ENCODE data around the gene MYH7.
"Not testable (repeated sequence)": the region's sequence is repeated elsewhere in the genome, so short reads cannot be mapped to it uniquely, and the experiment has no call there.

Gene MYH7

DNA sequence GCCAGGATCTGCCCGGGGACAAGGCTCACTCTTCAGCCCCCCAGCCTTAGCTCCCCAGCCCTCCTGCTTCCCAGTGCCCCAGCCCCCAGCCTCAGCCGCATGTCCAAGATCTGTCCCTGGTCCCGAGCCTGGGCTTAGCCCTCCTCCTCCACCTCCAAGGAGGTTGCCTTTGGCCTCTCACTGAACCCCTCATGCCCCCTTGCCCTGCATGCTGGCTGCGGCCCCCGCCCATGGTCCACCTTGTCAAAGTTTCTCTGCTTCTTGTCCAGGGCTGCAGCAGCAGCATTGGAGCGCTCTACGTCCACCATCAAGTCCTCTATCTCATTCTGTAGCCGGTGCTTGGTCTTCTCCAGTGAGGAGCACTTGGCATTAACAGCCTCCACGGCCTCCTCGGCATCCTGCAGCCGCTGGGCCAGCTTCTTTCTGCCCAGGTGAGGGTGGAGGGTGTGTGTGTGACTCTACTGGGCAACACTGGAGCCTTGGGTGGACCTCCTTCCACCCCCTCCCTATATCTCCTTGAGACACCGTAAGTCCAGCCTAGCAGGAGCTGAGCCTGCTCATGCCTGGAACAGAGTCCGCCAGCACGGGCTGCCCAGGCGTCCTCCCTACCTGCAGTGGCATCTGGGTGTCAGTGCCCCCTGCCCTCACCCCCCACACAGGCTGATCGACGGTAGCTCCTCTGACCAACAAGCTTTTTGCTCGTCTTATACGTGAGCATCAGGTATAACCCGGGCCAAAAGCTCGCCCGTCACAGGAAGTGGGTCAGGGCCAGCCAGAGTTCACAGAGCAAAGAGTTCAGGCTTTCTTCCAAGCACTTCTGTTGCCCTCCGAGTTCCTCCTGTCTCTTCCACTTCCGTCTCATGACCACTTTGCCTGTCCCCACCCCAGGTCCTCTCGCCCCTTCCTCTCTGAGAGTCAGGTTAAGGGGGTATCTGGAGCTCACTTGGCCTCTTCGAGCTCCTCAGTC lies 47.3 kb downstream of the MYH7 start:
- peaks cover 7% of the 10 kb centered on the region for H3K27me3 ChIP-seq
- H3K9me3 ChIP-seq, result no peaks in the 10 kb centered on the region
- TF ChIP-seq, protein P1, sequence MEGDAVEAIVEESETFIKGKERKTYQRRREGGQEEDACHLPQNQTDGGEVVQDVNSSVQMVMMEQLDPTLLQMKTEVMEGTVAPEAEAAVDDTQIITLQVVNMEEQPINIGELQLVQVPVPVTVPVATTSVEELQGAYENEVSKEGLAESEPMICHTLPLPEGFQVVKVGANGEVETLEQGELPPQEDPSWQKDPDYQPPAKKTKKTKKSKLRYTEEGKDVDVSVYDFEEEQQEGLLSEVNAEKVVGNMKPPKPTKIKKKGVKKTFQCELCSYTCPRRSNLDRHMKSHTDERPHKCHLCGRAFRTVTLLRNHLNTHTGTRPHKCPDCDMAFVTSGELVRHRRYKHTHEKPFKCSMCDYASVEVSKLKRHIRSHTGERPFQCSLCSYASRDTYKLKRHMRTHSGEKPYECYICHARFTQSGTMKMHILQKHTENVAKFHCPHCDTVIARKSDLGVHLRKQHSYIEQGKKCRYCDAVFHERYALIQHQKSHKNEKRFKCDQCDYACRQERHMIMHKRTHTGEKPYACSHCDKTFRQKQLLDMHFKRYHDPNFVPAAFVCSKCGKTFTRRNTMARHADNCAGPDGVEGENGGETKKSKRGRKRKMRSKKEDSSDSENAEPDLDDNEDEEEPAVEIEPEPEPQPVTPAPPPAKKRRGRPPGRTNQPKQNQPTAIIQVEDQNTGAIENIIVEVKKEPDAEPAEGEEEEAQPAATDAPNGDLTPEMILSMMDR (IDR thresholded peaks at IDR 0.05), result no peak
- H3K4me3 ChIP-seq (ENCODE audit: low read depth in 1 of 2, low read length in 1 of 2), result no peak overlapping the region
- no peak overlapping the region for H3K27ac ChIP-seq
- H3K36me3 ChIP-seq, result no peaks in the 10 kb centered on the region
- no peaks in the 10 kb centered on the region for H3K4me1 ChIP-seq (ENCODE audit: control insufficient read depth in 1 of 2, insufficient read depth in 1 of 2, low read depth in 1 of 2, low read length in 1 of 2)

DNA sequence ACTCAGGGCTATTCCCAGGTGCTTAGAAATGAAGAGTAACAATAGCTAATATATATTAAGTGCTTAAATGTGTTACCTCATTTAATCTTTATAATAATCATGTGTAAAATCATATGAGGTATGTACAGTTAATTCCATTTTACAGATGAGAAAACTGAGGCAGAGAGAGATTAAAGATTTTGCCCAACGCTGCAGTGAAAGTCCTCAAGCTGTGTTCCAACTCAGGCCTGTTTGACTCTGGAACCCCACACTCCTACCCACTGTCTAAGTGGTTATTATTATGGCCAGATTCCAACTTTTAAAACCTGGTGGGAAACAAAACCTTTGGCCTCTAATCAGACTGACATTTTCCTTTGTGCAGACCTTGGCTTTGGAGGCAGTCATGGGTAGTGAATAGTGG lies 48.5 kb downstream of the MYH7 start:
- no peaks in the 10 kb centered on the region for H3K36me3 ChIP-seq
- H3K4me1 ChIP-seq (ENCODE audit: control insufficient read depth in 1 of 2, insufficient read depth in 1 of 2, low read depth in 1 of 2, low read length in 1 of 2), result no peaks in the 10 kb centered on the region
- no peak overlapping the region for H3K4me3 ChIP-seq (ENCODE audit: low read depth in 1 of 2, low read length in 1 of 2)
- TF ChIP-seq, protein P1 (IDR thresholded peaks at IDR 0.05), result no peak
- H3K9me3 ChIP-seq, result no peaks in the 10 kb centered on the region
- H3K27ac ChIP-seq, result no peak overlapping the region
- H3K27me3 ChIP-seq, result peaks cover 5% of the 10 kb centered on the region

DNA sequence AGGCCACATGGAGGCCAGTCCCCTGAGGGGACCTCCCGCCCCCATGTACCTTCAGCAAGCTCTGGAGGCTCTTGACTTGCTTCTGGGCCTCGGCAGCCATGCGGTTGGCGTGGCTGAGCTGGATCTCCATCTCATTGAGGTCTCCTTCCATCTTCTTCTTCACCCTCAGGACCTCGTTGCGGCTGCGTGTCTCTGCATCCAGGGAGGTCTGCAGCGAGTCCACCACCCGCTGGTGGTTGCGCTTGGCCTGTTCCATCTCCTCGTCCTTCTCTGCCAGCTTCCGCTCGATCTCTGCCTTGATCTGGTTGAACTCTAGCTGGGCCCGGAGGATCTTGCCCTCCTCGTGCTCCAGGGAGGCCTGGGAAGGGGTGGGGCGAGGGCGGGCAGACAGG lies 49.2 kb downstream of the MYH7 start:
- H3K27ac ChIP-seq; H3K9me3 ChIP-seq; H3K27me3 ChIP-seq; H3K36me3 ChIP-seq; H3K4me3 ChIP-seq (ENCODE audit: low read depth in 1 of 2, low read length in 1 of 2); H3K4me1 ChIP-seq (ENCODE audit: control insufficient read depth in 1 of 2, insufficient read depth in 1 of 2, low read depth in 1 of 2, low read length in 1 of 2): not testable (repeated sequence)

DNA sequence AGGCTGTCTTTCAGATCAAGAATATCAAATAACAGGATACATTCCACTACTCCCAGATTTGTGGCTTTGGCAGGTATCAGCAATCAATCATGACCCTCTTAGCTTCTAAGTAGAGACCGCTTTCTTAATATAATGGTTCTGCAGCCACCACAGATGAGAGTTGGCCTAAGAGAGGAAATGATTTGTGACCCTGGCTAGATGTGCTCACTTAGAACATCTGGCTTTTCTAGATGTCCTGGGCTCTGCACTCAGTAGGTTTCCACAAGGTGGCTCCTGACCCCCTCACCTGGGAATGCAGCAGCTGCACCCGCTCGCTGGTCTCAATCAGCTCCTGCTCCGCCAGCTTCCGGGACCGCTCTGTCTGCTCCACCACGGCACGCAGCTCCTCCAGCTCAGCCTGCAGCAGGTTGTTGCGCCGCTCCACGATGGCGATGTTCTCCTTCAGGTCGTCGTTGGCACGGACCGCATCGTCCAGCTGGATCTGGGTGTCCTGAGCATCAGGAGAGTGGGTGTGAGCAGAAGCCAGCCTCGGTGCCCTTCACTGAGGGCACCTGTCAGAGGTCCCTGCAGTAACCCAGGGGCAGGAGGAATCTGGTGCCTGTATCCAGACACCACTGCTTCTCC lies 49.7 kb downstream of the MYH7 start:
- H3K9me3 ChIP-seq, result no peaks in the 10 kb centered on the region
- no peak overlapping the region for H3K4me3 ChIP-seq (ENCODE audit: low read depth in 1 of 2, low read length in 1 of 2)
- H3K4me1 ChIP-seq (ENCODE audit: control insufficient read depth in 1 of 2, insufficient read depth in 1 of 2, low read depth in 1 of 2, low read length in 1 of 2), result no peaks in the 10 kb centered on the region
- no peaks in the 10 kb centered on the region for H3K36me3 ChIP-seq
- TF ChIP-seq, protein P1 (IDR thresholded peaks at IDR 0.05), result no peak
- no peak overlapping the region for H3K27ac ChIP-seq
- peaks cover 9% of the 10 kb centered on the region for H3K27me3 ChIP-seq

DNA sequence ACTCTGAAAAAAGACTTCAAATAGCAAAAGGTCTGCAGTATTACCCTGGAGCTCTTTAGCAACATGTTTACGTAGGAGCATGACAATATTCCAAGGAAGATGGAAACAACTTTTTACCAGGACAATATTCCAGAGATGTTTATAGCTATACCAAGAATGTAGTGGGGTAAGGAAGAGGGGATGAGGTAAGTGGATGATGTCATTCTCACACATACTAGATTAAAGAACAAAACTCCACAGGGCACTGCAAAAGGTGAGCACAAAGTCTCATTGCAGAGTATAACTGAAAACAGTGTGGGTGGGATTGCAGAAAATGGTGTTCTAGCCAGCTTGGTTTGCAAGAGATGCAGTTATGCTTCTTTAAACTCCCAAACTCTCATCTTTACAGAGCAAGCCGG lies 50.2 kb downstream of the MYH7 start:
- Histone ChIP-seq H3K27me3 (peaks cover 9% of the 10 kb centered on the region), H3K36me3 (no peaks in the 10 kb centered on the region), H3K27ac (no peak overlapping the region)

More for the DNA sequence above, 50.2 kb downstream of the MYH7 start:
- Histone ChIP-seq H3K4me1 (ENCODE audit: control insufficient read depth in 1 of 2, insufficient read depth in 1 of 2, low read depth in 1 of 2, low read length in 1 of 2) (no peaks in the 10 kb centered on the region), H3K4me3 (ENCODE audit: low read depth in 1 of 2, low read length in 1 of 2) (no peak overlapping the region), H3K9me3 (no peaks in the 10 kb centered on the region)
- TF ChIP-seq, protein P1 (IDR thresholded peaks at IDR 0.05), result no peak

Measured in neutrophil (primary cell).